NAMALWA (cell line): ENCODE data around the gene GPD2.
"Not testable (repeated sequence)": the region's sequence is repeated elsewhere in the genome, so short reads cannot be mapped to it uniquely, and the experiment has no call there.

Experiments used
- DNase-seq: peaks from one replicate; pipeline ENCODE4 v3.0.0-alpha.2; 2015; ENCODE audit warnings: low spot score

The GPD2 gene

GRCh38 chr2:156590085-156590739 is 154.0 kb downstream of the GPD2 start:
- DNase-seq = no peak

GRCh38 chr2:156592809-156593593 is 156.8 kb downstream of the GPD2 start:
- DNase-seq = no peak

GRCh38 chr2:156593594-156593921 is 157.4 kb downstream of the GPD2 start:
- DNase-seq = no peak

- DNase-seq = no peak
Observed at GRCh38 chr2:156598563-156598962, 162.4 kb downstream of the GPD2 start.

GRCh38 chr2:156600196-156600595 is 164.0 kb downstream of the GPD2 start:
- DNase-seq = no peak

GRCh38 chr2:156601855-156602551 is 165.8 kb downstream of the GPD2 start:
- DNase-seq = no peak

- no peak for DNase-seq
Observed at GRCh38 chr2:156602552-156602933, 166.4 kb downstream of the GPD2 start.

- no peak for DNase-seq
Observed at GRCh38 chr2:156615836-156616322, 179.7 kb downstream of the GPD2 start.

GRCh38 chr2:156618071-156618470 is 181.9 kb downstream of the GPD2 start:
- not testable (repeated sequence) for DNase-seq

- no peak for DNase-seq
Observed at GRCh38 chr2:156619021-156619539, 182.9 kb downstream of the GPD2 start.

- no peak for DNase-seq
Observed at GRCh38 chr2:156622491-156622890, 186.3 kb downstream of the GPD2 start.

- no peak for DNase-seq
Observed at GRCh38 chr2:156625360-156626170, 189.4 kb downstream of the GPD2 start.

GRCh38 chr2:156626931-156627330 is 190.8 kb downstream of the GPD2 start:
- no peak for DNase-seq

- DNase-seq = no peak
Observed at GRCh38 chr2:156630579-156631337, 194.6 kb downstream of the GPD2 start.

- DNase-seq = no peak
Observed at GRCh38 chr2:156635646-156636045, 199.5 kb downstream of the GPD2 start.
